Mucosa of descending colon (tissue), 3 donors: Measurements from ENCODE around the gene ADCY1. TPM values are rescaled to one million over a fixed set of nuclear protein-coding genes. Genes with fewer than 3 reads are reported as not detected.

Experiments used
- ATAC-seq: fragments of 200-7000 bp; cut with Tn5 transposase; one replicate; pipeline ENCODE4 v1.9.1; 2020; ENCODE audit warnings: mild to moderate bottlenecking, moderate library complexity
- DNase-seq, 3 donors: peaks; one replicate each; pipeline ENCODE4 v3.0.0-alpha.2; 2020
- H3K36me3 ChIP-seq: fragments of 200-600 bp; one replicate; pipeline ENCODE4 v1.8.0; 2021; ENCODE audit warnings: low read depth, mild to moderate bottlenecking
- H3K4me1 ChIP-seq: fragments of 200-600 bp; one replicate; pipeline ENCODE4 v1.8.0; 2021; ENCODE audit warnings: low read depth, mild to moderate bottlenecking
- H3K4me3 ChIP-seq: fragments of 200-600 bp; one replicate; pipeline ENCODE4 v1.8.0; 2021; ENCODE audit warnings: mild to moderate bottlenecking
- H3K9me3 ChIP-seq: fragments of 200-600 bp; one replicate; pipeline ENCODE4 v1.8.0; 2021; ENCODE audit warnings: mild to moderate bottlenecking
- CTCF ChIP-seq: fragments of 200-600 bp; IDR thresholded peaks from one replicate; pipeline ENCODE4 v1.8.0; 2022; ENCODE audit warnings: antibody characterized with exemption, mild to moderate bottlenecking
- intact Hi-C, 2 donors: fragments of 100-400 bp; cut with DNase I in 1 of 2; cut with micrococcal nuclease in 1 of 2; formaldehyde crosslinking; loops; one replicate each; pipeline versions ENCODE4 v1.11.0 to v1.11.1; 2022; cut with DNase I, micrococcal nuclease
- total RNA-seq, 3 donors: library from RNA; stranded (reverse); fragmentation: NEBNext Ultra II Directional in 2 of 3; extraction: Animal tissue kit (Norgen Biotek cat#: 25700) in 2 of 3; gene quantifications; one replicate each; pipeline versions ENCODE4 v1.2.1 to v1.2.4, GENCODE V29; 2021 to 2023
- donor health status: DM: no; HTN: no; CAD: no; lungs with moderate emphysema.
- donor health status: DM: no; HTN: no; CAD: no.
- donor health status: DM: no; HTN: yes; CAD: no.

The ADCY1 gene
- total RNA-seq, 3 donors from 2014 or later = 0.55 to 0.94 (median 0.76) TPM

DNA sequence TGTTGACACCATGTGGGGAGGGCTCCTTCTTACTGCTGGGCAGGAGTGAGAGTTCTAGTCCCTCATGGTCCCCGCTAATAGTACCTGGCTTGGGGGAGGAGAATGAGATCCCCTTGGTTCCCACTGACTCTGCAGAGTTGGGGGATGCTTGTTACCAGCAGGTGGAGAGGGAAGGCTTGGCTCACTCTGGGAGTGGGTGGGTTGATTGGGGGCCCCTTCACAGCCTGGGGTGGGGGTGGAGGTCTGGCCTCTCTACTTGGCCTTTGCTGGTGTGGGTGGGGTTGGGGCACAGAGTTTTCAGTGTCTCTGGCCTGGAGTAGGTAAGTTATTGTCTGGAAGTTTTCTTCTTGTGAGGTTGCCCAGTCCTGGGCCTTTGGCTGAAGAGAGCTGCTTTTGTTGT, 31.9 kb downstream of the ADCY1 start:
- Histone ChIP-seq H3K4me3 (no peak overlapping the region), H3K9me3 (no peaks in the 10 kb centered on the region), H3K4me1 (no peaks in the 10 kb centered on the region), H3K36me3 (no peaks in the 10 kb centered on the region)
- DNase-seq (no peak), ATAC-seq (no peak)
- intact Hi-C loops = no loop called here
- no peak for TF ChIP-seq CTCF

DNA sequence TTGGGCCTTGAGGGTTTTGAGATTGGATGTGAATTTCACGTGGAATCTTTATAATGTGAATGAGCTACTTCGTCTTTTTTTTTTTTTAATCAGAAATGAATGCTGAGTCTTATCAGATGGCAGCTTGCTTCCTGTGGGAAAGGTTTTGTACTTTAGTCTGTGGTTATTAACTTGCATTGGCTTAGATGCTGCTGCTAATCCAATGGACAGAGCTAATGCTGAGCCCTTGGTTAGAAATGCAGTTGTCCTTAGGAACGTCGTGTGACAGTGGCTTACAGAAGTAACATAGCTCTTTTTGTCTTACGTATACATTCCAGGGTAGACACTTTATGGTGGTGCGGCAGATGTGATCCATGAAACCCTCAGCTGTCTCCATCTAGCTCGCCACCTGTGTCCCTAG, 32.8 kb downstream of the ADCY1 start:
- DNase-seq (no peak), ATAC-seq (no peak)
- Histone ChIP-seq H3K9me3 (no peaks in the 10 kb centered on the region), H3K4me3 (no peak overlapping the region), H3K4me1 (no peaks in the 10 kb centered on the region), H3K36me3 (no peaks in the 10 kb centered on the region)
- intact Hi-C loops = no loop called here
- no peak for TF ChIP-seq CTCF

DNA sequence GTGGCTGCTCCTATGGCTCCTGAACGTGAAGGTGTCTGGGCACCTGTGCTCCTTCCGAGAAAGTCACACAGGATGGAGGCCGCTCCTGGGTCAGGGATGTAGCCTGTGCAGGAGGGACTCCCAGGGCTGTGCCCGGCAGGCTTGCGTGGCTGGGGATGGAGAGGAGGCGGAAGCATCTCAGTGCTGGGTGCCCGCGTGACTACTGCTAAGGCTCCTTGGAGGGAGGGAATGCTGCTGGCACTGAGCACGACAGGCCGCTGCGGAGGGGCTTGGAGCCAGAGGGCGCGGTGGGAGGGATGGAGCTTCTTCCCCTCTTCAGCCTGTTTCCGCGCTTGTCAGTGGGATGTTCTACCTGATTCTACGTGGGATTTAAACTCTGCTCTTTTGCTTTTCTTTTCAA, 35.0 kb downstream of the ADCY1 start:
- Histone ChIP-seq H3K4me3 (no peak overlapping the region), H3K9me3 (peaks cover 5% of the 10 kb centered on the region), H3K36me3 (no peaks in the 10 kb centered on the region), H3K4me1 (no peaks in the 10 kb centered on the region)
- no peak for DNase-seq
- intact Hi-C loops = no loop called here
- TF ChIP-seq CTCF = no peak
- no peak for ATAC-seq

GRCh38 chr7:45610019-45610418, 35.9 kb downstream of the ADCY1 start:
- H3K4me3 ChIP-seq = no peak overlapping the region
- no peak for DNase-seq
- intact Hi-C loops = no loop called here
- peaks cover 5% of the 10 kb centered on the region for H3K9me3 ChIP-seq
- no peaks in the 10 kb centered on the region for H3K36me3 ChIP-seq
- H3K4me1 ChIP-seq = no peaks in the 10 kb centered on the region
- no peak for ATAC-seq
- no peak for TF ChIP-seq CTCF

DNA sequence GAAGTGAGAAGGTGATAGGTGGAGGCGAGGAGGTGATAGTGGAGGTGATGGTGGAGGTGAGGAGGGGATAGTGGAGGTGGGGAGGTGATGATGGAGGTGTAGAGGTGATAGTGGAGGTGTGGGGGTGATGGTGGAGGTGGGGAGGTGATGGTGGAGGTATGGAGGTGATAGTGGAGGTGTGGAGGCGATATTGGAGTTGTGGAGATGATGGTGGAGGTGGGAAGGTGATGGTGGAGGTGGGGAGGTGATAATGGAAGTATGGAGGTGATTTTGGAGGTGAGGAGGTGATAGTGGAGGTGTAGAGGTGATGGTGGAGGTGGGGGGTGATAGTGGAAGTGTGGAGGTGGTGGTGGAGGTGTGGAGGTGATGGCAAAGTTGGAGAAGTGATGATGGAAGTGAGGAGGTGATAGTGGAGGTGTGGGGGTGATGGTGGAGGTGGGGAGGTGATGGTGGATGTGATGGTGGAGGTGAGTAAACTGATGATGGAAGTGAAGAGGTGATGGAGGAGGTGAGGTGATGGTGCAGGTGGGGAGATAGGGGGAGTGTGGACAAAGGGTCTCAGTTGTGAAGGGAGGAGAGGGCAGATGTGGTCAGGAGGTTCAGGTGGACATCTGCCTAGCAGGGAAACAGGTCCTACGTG, 36.6 kb downstream of the ADCY1 start:
- Histone ChIP-seq H3K4me1 (no peaks in the 10 kb centered on the region), H3K36me3 (no peaks in the 10 kb centered on the region), H3K9me3 (peaks cover 7% of the 10 kb centered on the region), H3K4me3 (no peak overlapping the region)
- TF ChIP-seq CTCF = no peak
- DNase-seq (no peak), ATAC-seq (no peak)
- intact Hi-C loops = no loop called here

DNA sequence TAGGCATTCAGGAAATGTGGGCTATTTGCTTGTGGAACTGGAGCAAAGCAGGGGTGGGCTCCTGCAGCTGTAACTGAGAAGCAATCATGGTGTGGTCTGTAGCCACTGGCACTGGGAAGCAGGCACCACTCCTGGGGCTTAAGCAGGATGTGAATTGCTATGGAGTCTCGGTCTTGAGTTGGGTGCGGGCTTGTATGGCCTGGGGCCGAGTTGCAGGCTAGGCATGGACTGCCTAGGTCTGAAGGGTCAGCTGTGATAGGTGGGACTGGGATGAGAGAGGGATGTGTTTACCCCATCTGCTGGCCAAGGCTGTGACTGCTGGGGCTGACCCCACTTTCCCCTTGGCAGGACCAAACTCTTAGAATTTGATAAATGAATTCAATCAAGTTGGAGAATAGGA, 43.0 kb downstream of the ADCY1 start:
- ATAC-seq (no peak), DNase-seq (no peak)
- H3K4me1 ChIP-seq = no peaks in the 10 kb centered on the region
- no peak overlapping the region for H3K4me3 ChIP-seq
- intact Hi-C loops = no loop called here
- no peak for TF ChIP-seq CTCF
- H3K36me3 ChIP-seq = no peaks in the 10 kb centered on the region
- peaks cover 29% of the 10 kb centered on the region for H3K9me3 ChIP-seq
